Subcutaneous adipose tissue (tissue), 4 donors: Measurements from ENCODE around the gene LAMTOR4. TPM values are rescaled to one million over a fixed set of nuclear protein-coding genes. Genes with fewer than 3 reads are reported as not detected.

ENCODE experiments used
- total RNA-seq, 4 donors: library from RNA; depleted of rRNA; stranded (reverse); fragments of >200 nt; gene quantifications; one replicate each; pipeline ENCODE4 v1.1.0, GENCODE V29; 2016
- TF ChIP-seq, protein P1 (sequence below): fragments of 450-650 bp; IDR thresholded peaks from one replicate; pipeline ENCODE4 v1.5.1; 2016; ENCODE audit warnings: low read depth, mild to moderate bottlenecking, control low read depth, antibody characterized with exemption, moderate library complexity

LAMTOR4 gene
- total RNA-seq, 4 donors from 2014 or later = 142 to 268 (median 250) TPM

DNA sequence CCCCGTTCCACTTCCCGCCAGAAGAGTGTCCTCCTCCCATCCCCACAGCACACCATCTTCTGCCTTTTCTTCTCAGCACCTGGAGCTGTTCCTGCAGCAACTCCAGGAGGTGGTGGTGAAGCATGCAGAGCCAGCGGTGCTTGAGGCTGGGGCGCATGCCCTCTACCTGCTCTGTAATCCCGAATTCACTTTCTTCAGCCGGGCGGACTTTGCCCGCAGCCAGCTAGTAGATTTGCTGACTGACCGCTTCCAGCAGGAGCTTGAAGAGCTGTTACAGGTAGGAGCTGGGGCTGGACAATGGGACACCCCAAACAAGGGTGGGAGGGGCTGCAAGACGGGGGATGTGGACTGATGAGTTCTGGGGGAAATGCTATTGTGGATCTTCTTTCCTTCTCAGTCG lies 52.0 kb downstream of the LAMTOR4 start:
- TF ChIP-seq, protein P1, sequence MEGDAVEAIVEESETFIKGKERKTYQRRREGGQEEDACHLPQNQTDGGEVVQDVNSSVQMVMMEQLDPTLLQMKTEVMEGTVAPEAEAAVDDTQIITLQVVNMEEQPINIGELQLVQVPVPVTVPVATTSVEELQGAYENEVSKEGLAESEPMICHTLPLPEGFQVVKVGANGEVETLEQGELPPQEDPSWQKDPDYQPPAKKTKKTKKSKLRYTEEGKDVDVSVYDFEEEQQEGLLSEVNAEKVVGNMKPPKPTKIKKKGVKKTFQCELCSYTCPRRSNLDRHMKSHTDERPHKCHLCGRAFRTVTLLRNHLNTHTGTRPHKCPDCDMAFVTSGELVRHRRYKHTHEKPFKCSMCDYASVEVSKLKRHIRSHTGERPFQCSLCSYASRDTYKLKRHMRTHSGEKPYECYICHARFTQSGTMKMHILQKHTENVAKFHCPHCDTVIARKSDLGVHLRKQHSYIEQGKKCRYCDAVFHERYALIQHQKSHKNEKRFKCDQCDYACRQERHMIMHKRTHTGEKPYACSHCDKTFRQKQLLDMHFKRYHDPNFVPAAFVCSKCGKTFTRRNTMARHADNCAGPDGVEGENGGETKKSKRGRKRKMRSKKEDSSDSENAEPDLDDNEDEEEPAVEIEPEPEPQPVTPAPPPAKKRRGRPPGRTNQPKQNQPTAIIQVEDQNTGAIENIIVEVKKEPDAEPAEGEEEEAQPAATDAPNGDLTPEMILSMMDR = no peak

Other genes with a start within 250 kb of the LAMTOR4 start
- gene TRIM4, start 229.4 kb upstream of the LAMTOR4 start, total RNA-seq = 10 to 100 TPM; 33.5 to 50.5 (median 42.0) TPM
- gene GJC3, start 219.3 kb upstream of the LAMTOR4 start, total RNA-seq = 1 to 10 TPM in 1 of 4 donors, under 1 TPM in 1, not detected in 2; 0.68 to 2.1 TPM
- gene AZGP1, start 172.9 kb upstream of the LAMTOR4 start, total RNA-seq = 100 to 1,000 TPM in 1 of 4 donors, 10 to 100 TPM in 3; 31.5 to 411 (median 51.0) TPM
- gene ZKSCAN1, start 133.3 kb upstream of the LAMTOR4 start, total RNA-seq = 10 to 100 TPM; 28.5 to 39.9 (median 33.8) TPM
- gene ZSCAN21, start 99.1 kb upstream of the LAMTOR4 start, total RNA-seq = 10 to 100 TPM in 3 of 4 donors, 1 to 10 TPM in 1; 6.7 to 15.6 (median 12.1) TPM
- gene ZNF3, start 67.2 kb upstream of the LAMTOR4 start, total RNA-seq = 10 to 100 TPM; 14.8 to 29.3 (median 25.2) TPM
- 10 to 100 TPM; 50.5 to 74.4 (median 57.0) TPM for gene COPS6, start 59.9 kb upstream of the LAMTOR4 start, total RNA-seq
- 10 to 100 TPM; 20.1 to 66.1 (median 46.7) TPM for gene MCM7, start 47.5 kb upstream of the LAMTOR4 start, total RNA-seq
- 10 to 100 TPM in 3 of 4 donors, 1 to 10 TPM in 1; 6.7 to 25.6 (median 18.0) TPM for gene AP4M1, start 47.3 kb upstream of the LAMTOR4 start, total RNA-seq
- gene TAF6, start 29.6 kb upstream of the LAMTOR4 start, total RNA-seq = 10 to 100 TPM in 3 of 4 donors, 1 to 10 TPM in 1; 9.8 to 36.2 (median 26.2) TPM
- 10 to 100 TPM in 1 of 4 donors, 1 to 10 TPM in 3; 5.3 to 13.0 (median 8.2) TPM for gene CNPY4, start 29.3 kb upstream of the LAMTOR4 start, total RNA-seq
- 1 to 10 TPM in 3 of 4 donors, under 1 TPM in 1; 0.66 to 2.7 (median 2.3) TPM for gene MBLAC1, start 22.0 kb upstream of the LAMTOR4 start, total RNA-seq
- 1 to 10 TPM; 2.6 to 6.7 (median 4.6) TPM for gene TRAPPC14, start 9.8 kb downstream of the LAMTOR4 start, total RNA-seq
- 1 to 10 TPM in 3 of 4 donors, under 1 TPM in 1; 0.85 to 3.6 (median 1.5) TPM for gene GAL3ST4, start 19.7 kb downstream of the LAMTOR4 start, total RNA-seq
- 1 to 10 TPM in 1 of 4 donors, under 1 TPM in 1, not detected in 2; 0.66 to 2.7 TPM for gene GPC2, start 28.5 kb downstream of the LAMTOR4 start, total RNA-seq
- 1 to 10 TPM in 2 of 4 donors, under 1 TPM in 2; 0.65 to 3.6 (median 1.9) TPM for gene STAG3, start 29.0 kb downstream of the LAMTOR4 start, total RNA-seq
- under 1 TPM in 3 of 4 donors, not detected in 1; 0.34 to 0.66 (median 0.49) TPM for gene PVRIG, start 71.0 kb downstream of the LAMTOR4 start, total RNA-seq
- gene SPDYE3, start 158.8 kb downstream of the LAMTOR4 start, total RNA-seq = not detected
- gene PILRB, start 209.2 kb downstream of the LAMTOR4 start, total RNA-seq = 100 to 1,000 TPM in 1 of 4 donors, 10 to 100 TPM in 3; 21.8 to 154 (median 34.0) TPM
- 10 to 100 TPM in 2 of 4 donors, 1 to 10 TPM in 2; 8.0 to 44.2 (median 9.9) TPM for gene PILRA, start 224.6 kb downstream of the LAMTOR4 start, total RNA-seq